HG02642 (cell line): ENCODE measurements around the gene NUP43.
"Not testable (repeated sequence)": the region's sequence is repeated elsewhere in the genome, so short reads cannot be mapped to it uniquely, and the experiment has no call there.

Experiments
- ATAC-seq: cut with Tn5 transposase; IDR thresholded peaks from one replicate; pipeline ENCODE4 v1.9.1; 2021; ENCODE audit warnings: mild to moderate bottlenecking; ENCODE audit not compliant: unreplicated experiment, poor library complexity

NUP43 gene

GRCh38 chr6:149698175-149698574 lies 48.2 kb downstream of the NUP43 start:
- no peak for ATAC-seq

DNA sequence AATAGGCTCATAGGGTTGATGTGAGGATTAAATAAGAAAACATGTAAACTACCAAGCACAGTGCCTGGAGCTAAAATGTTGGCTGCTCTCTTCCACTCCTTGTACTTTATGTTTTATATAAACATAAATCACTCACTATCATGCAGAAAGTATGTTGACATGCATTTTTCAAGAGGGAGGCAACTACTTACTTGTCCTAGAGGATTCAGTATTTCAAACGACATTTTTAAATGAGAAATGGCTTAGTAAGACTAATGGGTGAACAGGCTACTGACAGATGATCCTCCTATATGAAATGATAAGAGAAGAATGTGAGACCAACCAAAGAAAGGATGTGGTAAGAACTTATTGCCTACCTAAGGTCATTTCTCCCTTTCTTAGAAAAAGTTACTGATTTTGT lies 49.4 kb downstream of the NUP43 start:
- no peak for ATAC-seq

- no peak for ATAC-seq
These were observed 51.4 kb downstream of the NUP43 start for GRCh38 chr6:149694921-149695320.

GRCh38 chr6:149691201-149691600 lies 55.1 kb downstream of the NUP43 start:
- no peak for ATAC-seq

DNA sequence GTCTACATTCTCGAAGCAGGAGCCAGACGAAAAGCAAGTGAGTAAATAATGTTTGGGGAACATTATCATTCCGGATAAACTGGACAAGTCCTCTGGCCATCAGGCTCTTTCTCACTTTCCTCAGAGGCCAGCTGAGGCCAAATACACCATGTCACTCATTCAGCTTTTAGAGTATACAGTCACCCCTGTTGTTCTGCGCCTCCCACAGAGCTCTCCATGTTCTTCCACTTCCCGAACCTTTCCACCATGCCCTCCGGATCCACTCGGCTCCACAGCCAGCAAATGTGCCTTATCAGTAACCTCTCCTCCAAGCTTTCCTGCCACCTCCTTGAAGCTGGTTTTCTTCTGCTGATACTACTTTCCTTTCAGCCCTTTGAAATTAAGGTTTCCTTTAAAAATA lies 60.1 kb downstream of the NUP43 start:
- ATAC-seq: no peak

GRCh38 chr6:149683256-149683859 lies 63.0 kb downstream of the NUP43 start:
- ATAC-seq: no peak

- ATAC-seq: not testable (repeated sequence)
These were observed 64.5 kb downstream of the NUP43 start for GRCh38 chr6:149681845-149682244.

DNA sequence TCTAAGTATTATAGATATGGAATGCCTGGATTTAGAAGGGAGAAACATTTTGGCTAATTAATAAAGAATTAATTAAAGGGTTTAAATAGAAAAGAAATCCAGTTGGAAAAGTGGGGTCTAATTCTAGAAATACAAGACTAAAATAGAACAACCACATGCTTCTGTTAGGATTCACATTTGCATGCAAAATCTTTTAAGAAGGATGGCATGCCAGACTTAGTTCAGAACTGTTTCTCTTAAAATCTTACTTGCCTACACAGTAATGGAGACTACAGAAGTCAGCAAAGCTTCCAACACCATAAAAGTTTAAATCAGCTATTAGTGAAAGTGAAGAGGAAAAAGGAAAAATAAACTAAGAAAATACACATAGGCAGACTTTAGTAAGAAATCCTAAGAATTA lies 65.1 kb downstream of the NUP43 start:
- no peak for ATAC-seq

- ATAC-seq: no peak
These were observed 65.8 kb downstream of the NUP43 start for GRCh38 chr6:149680503-149680902.
